Testis (tissue), 3 donors: ENCODE measurements around the gene RSBN1L. TPM values are rescaled to one million over a fixed set of nuclear protein-coding genes. Genes with fewer than 3 reads are reported as not detected.

Experiments used
- DNase-seq: peaks from one replicate; pipeline ENCODE4 v3.0.0-alpha.2; 2019
- H3K27ac ChIP-seq, 2 donors: fragments of 200-600 bp; sonication (generic); one replicate each; pipeline ENCODE4 v1.5.1; 2019
- H3K27me3 ChIP-seq: fragments of 200-600 bp; sonication (generic); one replicate; pipeline ENCODE4 v1.5.1; 2019
- H3K36me3 ChIP-seq: fragments of 200-600 bp; sonication (generic); one replicate; pipeline ENCODE4 v1.5.1; 2017; ENCODE audit warnings: low read depth; ENCODE audit errors: missing control alignments
- H3K4me1 ChIP-seq: fragments of 200-600 bp; sonication (generic); one replicate; pipeline ENCODE4 v1.5.1; 2019
- H3K4me3 ChIP-seq, 2 donors: fragments of 200-600 bp; sonication (generic); one replicate each; pipeline ENCODE4 v1.5.1; 2017 to 2019
- H3K9me3 ChIP-seq: fragments of 200-600 bp; sonication (generic); one replicate; pipeline ENCODE4 v1.5.1; 2017
- POLR2A ChIP-seq: fragments of 450-650 bp; IDR thresholded peaks from one replicate; pipeline ENCODE4 v1.6.1; 2017; ENCODE audit warnings: antibody characterized with exemption, mild to moderate bottlenecking, moderate library complexity
- WGBS, 2 donors: methylation state at CpG; one replicate each; pipeline ENCODE4 v1.1.5; 2018; 5-methylcytosine and 5-hydroxymethylcytosine counted together
- intact Hi-C: fragments of 100-400 bp; cut with DNase I; formaldehyde crosslinking; loops from one replicate; pipeline ENCODE4 v1.15.1; 2023; ENCODE audit warnings: low total_unique reads
- polyA plus RNA-seq: library from polyadenylated mRNA; stranded (reverse); fragments of 350-450 nt; fragmentation: Illumina TruSeq; extraction: RNeasy Lipid Tissue Mini Kit (QIAGEN cat#74804); gene quantifications from one replicate; pipeline ENCODE4 v1.2.3, GENCODE V29; 2014; ENCODE audit warnings: low read depth, low replicate concordance; ENCODE audit not compliant: insufficient read depth
- total RNA-seq, 2 donors: library from RNA; depleted of rRNA; stranded (reverse); fragments of >200 nt; gene quantifications; one replicate each; pipeline ENCODE4 v1.2.3, GENCODE V29; 2016
- TF ChIP-seq, protein P1 (sequence below), 3 experiments: fragments of 450-650 bp in 2 of 3; fragments of 200-600 bp in 1 of 3; sonication (generic) in 1 of 3; IDR thresholded peaks; one replicate each; pipeline ENCODE4 v1.5.1; 2016 to 2019; ENCODE audit warnings: antibody characterized with exemption in 3 of 3, mild to moderate bottlenecking in 2 of 3, moderate library complexity in 1 of 3

The RSBN1L gene
- total and polyA plus RNA-seq, 3 donors from 2014 or later, result 33.0 to 40.1 (median 38.1) TPM

DNA sequence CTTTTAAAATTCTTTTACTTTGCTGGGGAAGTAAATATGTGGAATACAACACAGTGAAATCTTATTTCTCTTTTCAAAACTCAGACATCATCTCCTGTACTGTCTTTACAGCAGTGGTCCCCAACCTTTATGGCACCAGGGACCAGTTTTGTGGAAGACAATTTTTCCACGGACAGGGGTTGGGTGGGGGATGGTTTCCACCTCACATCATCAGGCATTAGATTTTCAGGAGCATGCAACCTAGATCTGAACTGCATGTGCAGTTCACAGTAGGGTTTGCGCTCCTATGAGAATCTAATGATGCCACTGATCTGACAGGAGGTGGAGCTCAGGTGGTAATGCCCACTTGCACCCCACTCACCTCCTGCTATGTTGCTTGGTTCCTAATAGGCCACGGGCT is 89.8 kb downstream of the RSBN1L start:
- Histone ChIP-seq H3K4me1 (no peaks in the 10 kb centered on the region), H3K27me3 (no peaks in the 10 kb centered on the region), H3K36me3 (no peaks in the 10 kb centered on the region), H3K4me3 (no peak overlapping the region), H3K27ac (no peak overlapping the region), H3K9me3 (no peaks in the 10 kb centered on the region)
- intact Hi-C loops, result no loop called here
- no peak for TF ChIP-seq POLR2A
- TF ChIP-seq, protein P1, sequence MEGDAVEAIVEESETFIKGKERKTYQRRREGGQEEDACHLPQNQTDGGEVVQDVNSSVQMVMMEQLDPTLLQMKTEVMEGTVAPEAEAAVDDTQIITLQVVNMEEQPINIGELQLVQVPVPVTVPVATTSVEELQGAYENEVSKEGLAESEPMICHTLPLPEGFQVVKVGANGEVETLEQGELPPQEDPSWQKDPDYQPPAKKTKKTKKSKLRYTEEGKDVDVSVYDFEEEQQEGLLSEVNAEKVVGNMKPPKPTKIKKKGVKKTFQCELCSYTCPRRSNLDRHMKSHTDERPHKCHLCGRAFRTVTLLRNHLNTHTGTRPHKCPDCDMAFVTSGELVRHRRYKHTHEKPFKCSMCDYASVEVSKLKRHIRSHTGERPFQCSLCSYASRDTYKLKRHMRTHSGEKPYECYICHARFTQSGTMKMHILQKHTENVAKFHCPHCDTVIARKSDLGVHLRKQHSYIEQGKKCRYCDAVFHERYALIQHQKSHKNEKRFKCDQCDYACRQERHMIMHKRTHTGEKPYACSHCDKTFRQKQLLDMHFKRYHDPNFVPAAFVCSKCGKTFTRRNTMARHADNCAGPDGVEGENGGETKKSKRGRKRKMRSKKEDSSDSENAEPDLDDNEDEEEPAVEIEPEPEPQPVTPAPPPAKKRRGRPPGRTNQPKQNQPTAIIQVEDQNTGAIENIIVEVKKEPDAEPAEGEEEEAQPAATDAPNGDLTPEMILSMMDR (IDR thresholded peaks at IDR 0.05), result no peak
- 82 to 95% methylated on average over 3 of the region's 3 CpGs for WGBS, 2 donors
- no peak for DNase-seq

DNA sequence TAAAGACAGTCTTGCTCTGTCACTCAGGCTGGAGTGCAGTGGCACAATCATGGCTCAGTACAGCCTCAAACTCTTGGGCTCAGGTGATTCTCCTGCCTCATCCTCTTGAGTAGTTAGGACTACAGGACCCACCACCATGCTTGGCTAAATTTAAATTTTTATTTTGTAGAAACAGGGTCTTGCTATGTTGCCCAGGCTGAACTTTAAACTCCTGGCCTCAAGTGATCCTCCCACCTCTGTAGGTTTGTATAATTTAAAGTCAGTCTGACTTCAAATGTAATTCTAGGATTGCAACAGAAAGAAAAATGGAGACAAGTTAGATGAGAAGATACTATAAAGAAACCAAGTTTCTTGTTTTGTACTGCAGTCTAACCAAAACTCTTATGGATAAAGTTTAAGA is 90.5 kb downstream of the RSBN1L start:
- TF ChIP-seq, protein P1 (IDR thresholded peaks at IDR 0.05), result no peak
- no peak for TF ChIP-seq POLR2A
- Histone ChIP-seq H3K4me1 (peaks cover 2% of the 10 kb centered on the region), H3K9me3 (no peaks in the 10 kb centered on the region), H3K27ac (no peak overlapping the region), H3K4me3 (no peak overlapping the region), H3K27me3 (no peaks in the 10 kb centered on the region), H3K36me3 (no peaks in the 10 kb centered on the region)
- intact Hi-C loops, result no loop called here
- no peak for DNase-seq

DNA sequence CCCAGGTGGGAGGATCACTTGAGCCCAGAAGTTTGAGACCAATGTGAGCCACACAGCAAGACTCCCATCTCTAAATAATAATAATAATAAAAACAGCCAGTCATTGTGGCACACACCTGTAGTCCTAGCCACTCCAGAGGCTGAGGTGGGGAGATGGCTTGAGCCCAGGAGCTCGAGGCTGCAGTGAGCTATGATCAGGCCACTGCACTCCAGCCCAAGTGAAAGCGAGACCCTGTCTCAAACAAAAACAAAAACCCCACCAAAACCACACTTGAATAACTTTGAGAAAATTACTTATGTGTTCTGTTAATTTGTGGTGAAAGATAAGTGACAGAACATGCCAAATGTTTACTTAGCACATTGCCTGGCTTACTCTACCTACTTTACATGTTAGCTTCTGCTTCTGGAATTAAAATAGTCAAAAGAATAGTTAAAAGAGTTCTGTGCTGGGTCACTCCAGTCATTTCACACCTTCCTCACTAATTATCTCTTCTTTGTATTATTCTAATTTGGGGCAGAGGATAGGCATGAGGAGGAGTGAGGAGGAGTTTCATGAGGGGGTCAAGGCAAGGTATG is 92.2 kb downstream of the RSBN1L start:
- intact Hi-C loops, result no loop called here
- Histone ChIP-seq H3K9me3 (no peaks in the 10 kb centered on the region), H3K36me3 (no peaks in the 10 kb centered on the region), H3K27ac (no peak overlapping the region), H3K4me3 (no peak overlapping the region), H3K4me1 (peaks cover 15% of the 10 kb centered on the region), H3K27me3 (no peaks in the 10 kb centered on the region)
- no peak for TF ChIP-seq POLR2A
- TF ChIP-seq, protein P1 (IDR thresholded peaks at IDR 0.05), result no peak
- DNase-seq, result no peak
- 81 to 89% methylated on average over 2 of the region's 2 CpGs for WGBS, 2 donors

DNA sequence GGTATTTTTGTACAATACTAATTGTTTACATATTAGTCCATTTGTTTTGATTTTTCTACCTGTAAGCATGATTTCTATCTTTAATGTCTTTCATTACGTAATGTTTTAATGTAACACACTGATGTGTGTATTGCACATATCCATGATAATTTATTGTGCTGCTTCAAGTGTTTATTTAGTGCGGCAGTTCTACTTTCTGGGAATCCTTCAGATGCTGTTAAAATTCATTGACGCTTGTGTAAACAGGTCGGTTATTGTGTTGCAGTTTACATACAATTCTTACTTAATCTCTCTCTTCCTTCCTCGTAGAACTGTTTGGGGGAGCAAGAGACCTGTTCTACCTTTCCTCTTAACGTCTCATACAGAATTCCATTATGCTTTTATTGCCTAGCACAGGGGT is 95.1 kb downstream of the RSBN1L start:
- no peak overlapping the region for H3K4me3 ChIP-seq
- H3K27me3 ChIP-seq, result no peaks in the 10 kb centered on the region
- peak overlapping the region; percentile 35 to 77 for H3K27ac ChIP-seq
- WGBS, 2 donors, result 69 to 75% methylated on average over 6 of the region's 6 CpGs
- no peak for TF ChIP-seq POLR2A
- TF ChIP-seq, protein P1 (IDR thresholded peaks at IDR 0.05), result no peak
- intact Hi-C loops, result no loop called here
- no peaks in the 10 kb centered on the region for H3K9me3 ChIP-seq
- peaks cover 15% of the 10 kb centered on the region for H3K4me1 ChIP-seq
- H3K36me3 ChIP-seq, result no peaks in the 10 kb centered on the region
- no peak for DNase-seq

DNA sequence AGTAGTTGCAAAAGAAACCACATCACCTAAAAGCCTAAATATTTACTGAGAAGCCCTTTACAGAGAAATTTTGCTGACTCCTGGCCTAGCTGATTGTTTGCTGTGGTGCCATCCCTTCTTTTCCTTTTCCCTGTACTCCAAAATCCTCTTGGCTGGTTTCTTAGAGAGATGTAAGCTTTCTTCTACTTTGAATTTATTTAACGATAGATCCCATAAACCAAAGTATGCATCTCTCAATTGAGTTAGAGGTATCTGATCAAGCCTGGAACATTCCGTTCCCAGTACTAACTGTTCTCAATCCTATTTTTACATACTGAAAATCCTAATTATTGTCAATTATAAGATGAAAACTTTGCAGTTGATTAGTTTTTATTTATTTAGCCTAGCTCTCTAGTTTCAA is 95.7 kb downstream of the RSBN1L start:
- Histone ChIP-seq H3K4me1 (peaks cover 21% of the 10 kb centered on the region), H3K36me3 (no peaks in the 10 kb centered on the region), H3K27ac (peak overlapping the region; percentile 35 to 77), H3K4me3 (no peak overlapping the region), H3K27me3 (no peaks in the 10 kb centered on the region), H3K9me3 (no peaks in the 10 kb centered on the region)
- intact Hi-C loops, result no loop called here
- TF ChIP-seq, protein P1 (IDR thresholded peaks at IDR 0.05), result no peak
- no peak for TF ChIP-seq POLR2A
- DNase-seq, result no peak
- WGBS, 2 donors, result 40 to 53% methylated on average over 2 of the region's 2 CpGs
